GM23248 (cell line): ENCODE measurements around the gene MAGEB2.

Experiments used
- EZH2 ChIP-seq: fragments of 200-600 bp; sonication (generic); IDR thresholded peaks from 2 replicates; pipeline ENCODE4 v1.6.1; 2018; ENCODE audit warnings: antibody characterized with exemption, mild to moderate bottlenecking; ENCODE audit not compliant: insufficient read depth, poor library complexity, severe bottlenecking
- EZH2phosphoT487 ChIP-seq: fragments of 200-600 bp; sonication (generic); IDR thresholded peaks from 2 replicates; pipeline ENCODE4 v1.6.1; 2018; ENCODE audit warnings: antibody characterized with exemption, moderate library complexity, mild to moderate bottlenecking, low read depth; ENCODE audit not compliant: insufficient read depth

GRCh38 chrX:30190426-30190825 lies 24.9 kb upstream of the MAGEB2 start:
- TF ChIP-seq EZH2phosphoT487 (no peak), EZH2 (no peak)
